GM18508 (cell line): ENCODE measurements around the gene TMEM200B.
"Not testable (repeated sequence)": the region's sequence is repeated elsewhere in the genome, so short reads cannot be mapped to it uniquely, and the experiment has no call there.

Source experiments
- ATAC-seq: cut with Tn5 transposase; IDR thresholded peaks from one replicate; pipeline ENCODE4 v1.9.1; 2021; ENCODE audit warnings: moderate number of reproducible peaks; ENCODE audit not compliant: insufficient read depth, unreplicated experiment

TMEM200B gene

DNA sequence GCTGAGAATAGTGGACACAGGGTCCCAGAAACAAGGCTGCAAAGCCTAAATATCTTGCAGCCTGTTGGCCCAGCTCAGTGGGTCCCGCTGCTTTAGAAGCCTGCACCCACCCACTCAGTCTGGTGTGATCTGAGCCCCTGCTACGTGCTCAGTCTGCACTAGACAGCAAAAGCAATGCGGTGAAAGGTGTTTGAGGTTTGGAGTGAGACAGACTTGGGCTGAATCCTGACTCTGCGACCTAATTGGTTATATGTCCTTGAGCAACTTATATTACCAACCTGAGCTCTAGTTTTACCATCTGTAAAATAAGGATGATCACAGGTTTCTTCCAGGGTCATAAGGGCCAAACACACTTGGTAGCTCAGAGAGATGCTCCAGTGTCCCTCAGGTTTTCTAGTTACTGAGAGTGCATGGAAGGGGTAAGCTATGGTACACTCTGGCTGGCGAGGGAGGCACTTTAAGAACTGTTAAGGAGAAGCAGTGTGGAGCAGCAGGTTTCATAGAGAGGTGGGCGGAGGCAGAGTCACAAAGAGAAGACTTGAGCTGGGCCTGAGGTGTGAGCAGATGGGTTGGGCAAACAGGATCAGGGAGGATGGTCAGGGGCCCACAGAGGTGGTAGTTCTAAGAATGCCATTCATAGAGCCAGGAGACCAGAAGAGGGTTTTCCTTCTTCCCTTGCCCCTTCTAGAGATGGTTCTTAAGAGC, 10.1 kb downstream of the TMEM200B start:
- ATAC-seq: no peak

- no peak for ATAC-seq
Measured at GRCh38 chr1:29112705-29113412, 10.8 kb downstream of the TMEM200B start.

DNA sequence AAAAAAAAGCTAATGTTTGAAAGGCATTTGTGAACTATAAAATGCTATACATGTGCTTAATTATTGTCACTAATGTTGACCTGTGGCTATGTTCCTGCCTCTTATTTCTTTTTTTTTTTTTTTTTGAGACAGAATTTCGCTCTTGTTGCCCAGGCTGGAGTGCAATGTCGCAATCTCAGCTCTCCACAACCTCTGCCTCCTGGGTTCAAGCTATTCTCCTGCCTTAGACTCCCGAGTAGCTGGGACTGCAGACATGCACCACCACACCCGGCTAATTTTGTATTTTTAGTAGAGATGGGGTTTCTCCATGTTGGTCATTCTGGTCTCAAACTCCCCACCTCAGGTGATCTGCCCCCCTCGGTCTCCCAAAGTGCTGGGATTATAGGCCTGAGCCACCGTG, 15.7 kb downstream of the TMEM200B start:
- not testable (repeated sequence) for ATAC-seq

DNA sequence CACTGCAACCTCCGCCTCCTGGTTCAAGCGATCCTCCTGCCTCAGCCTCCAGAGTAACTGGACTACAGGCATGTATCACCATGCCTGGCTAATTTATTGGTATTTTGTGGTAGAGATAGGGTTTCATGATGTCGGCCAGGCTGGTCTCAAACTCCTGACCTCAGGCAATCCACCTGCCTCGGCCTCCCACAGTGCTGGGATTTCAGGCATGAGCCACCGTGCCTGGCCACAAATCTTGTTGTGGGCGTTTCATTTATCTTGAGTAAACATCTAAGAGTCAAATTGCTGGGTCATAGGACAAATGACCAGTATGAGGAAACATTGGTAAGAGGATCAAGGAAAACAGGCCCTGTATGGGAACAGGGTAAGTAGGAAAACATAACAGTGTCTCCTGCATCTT, 17.9 kb downstream of the TMEM200B start:
- ATAC-seq: no peak

- no peak for ATAC-seq
Measured at GRCh38 chr1:29100487-29100886, 23.2 kb downstream of the TMEM200B start.

DNA sequence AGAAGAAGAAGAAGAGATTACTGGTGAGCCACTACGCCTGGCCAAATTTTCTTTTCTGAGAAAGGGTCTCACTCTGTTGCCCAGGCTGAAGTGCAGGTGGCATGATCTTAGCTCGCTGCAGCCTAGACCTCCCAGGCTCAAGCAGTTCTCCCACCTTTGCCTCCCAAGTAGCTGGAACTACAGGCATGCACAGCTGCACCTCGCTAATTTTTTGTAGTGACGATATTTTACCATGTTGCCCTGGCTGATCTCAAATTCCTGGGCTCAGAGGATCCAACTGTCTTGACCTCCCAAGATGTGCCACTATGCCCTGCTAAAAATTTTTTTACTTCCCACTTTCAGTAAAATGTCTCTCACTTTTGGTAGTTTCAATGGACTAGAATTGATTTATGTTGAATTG, 24.4 kb downstream of the TMEM200B start:
- no peak for ATAC-seq

- no peak for ATAC-seq
Measured at GRCh38 chr1:29096231-29096886, 27.3 kb downstream of the TMEM200B start.

DNA sequence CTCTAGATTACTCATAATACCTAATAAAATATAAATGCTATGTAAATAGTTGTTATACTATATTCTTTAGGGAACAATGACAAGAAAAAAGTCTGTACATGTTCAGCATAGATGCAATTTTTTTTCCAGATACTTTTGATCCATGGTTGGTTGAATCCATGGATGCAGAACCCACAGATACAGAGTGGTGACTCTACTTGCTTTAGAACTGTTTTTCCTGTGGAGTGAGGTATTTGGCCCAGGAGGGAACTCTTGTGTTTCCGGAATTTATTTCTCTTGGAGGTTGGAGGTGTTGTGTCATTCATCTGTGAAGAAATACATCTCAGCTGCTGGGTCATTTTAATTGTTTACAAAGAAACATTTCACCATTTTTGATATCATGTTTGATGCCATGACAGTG, 28.7 kb downstream of the TMEM200B start:
- ATAC-seq: no peak

DNA sequence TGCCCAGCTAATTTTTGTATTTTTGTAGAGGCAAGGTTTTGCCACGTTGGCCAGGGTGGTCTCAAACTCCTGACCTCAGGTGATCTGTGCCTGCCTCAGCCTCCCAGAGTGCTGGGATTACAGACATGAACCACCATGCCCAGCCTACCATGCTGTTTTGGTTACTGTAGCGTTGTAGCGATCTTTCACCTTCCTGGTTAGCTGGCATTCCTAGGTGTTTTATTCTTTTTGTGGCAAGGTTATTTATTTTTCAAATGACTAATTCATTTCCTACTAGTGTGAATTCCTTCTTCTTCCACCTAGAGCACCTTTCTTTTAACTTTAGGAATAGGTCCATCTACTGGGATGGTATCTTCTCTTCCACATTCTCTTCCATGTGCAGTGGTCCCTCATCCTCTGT, 29.3 kb downstream of the TMEM200B start:
- ATAC-seq: no peak

GRCh38 chr1:29092704-29093103, 31.0 kb downstream of the TMEM200B start:
- ATAC-seq: not testable (repeated sequence)

DNA sequence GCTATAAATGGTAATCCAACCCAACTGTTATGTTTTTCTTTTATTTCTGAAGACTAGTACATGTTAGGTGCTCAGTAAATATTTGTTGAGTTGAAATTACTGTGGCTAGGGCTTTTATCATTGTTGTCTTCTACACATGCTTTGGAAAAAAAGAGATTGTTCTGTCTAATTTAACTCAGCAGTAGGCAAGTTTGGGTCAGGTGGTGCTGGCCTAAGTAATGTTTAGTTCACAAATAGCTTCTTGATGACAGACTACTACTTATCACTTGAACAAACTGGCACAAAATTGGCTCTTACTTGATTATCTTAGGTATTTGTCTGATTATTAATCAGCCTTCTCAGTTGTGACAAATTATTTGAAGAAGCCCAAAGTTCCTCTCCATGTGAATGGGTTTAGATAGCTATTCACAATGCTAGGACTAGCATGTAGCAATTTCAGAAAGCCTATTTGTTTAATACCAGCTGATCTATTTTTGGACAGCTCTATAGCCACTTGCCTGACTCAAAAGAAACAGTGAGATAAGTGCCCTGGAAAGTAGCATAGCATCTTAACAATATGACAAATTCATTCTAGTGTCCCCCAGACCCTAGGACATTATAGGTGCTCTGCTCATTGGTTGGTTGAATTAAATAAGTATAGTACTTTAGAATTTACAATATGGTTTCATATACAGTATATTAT, 32.6 kb downstream of the TMEM200B start:
- ATAC-seq: no peak

GRCh38 chr1:29084196-29084521, 39.5 kb downstream of the TMEM200B start:
- ATAC-seq: no peak

GRCh38 chr1:29083317-29084195, 40.1 kb downstream of the TMEM200B start:
- ATAC-seq: no peak

- ATAC-seq: no peak
Measured at GRCh38 chr1:29082519-29082918, 41.2 kb downstream of the TMEM200B start.

DNA sequence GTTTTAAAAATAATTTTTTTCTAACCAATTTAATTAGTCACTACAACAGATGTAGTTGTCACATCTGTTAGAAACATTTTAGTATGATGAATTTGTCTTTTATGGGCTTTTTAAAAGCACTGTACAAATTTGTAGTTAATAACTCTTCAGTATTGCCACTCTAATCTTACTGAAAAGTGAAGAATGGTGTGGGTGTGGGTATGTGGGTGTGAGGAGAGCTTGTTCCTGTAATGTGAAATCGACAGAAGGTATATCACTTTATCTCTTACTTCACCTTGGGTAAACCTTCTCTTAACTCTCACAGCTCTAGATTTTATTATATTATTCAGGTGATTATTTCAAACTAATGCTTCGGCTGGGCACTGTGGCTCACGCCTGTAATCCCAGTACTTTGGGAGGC, 42.5 kb downstream of the TMEM200B start:
- no peak for ATAC-seq

DNA sequence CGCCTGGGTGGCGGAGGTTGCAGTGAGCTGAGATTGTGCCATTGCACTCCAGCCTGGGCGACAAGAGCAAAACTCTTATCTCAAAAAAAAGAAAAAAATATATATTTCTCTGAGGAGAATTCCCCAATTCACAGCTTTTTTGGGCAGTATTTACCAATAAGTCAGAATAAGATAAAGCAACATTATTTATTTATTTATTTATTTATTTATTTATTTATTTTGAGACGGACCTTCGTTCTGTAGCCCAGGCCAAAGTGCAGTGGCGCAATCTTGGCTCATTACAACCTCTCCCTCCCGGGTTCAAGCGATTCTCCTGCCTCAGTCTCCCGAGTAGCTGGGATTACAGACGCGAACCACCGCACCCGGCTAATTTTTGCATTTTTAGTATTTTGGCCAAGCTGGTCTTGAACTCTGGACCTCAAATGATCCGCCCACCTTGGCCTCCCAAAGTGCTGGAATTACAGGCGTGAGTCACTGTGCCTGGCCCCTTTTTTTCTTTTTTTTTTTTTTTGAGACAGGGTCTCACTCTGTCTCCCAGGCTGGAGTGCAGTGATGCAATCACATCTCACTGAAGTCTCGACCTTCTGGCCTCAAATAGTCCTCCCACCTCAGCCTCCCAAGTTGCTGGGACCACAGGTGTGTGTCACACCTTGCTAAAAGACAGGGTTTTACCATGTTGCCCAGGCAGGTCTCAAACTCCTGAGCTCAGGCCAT, 43.6 kb downstream of the TMEM200B start:
- not testable (repeated sequence) for ATAC-seq

DNA sequence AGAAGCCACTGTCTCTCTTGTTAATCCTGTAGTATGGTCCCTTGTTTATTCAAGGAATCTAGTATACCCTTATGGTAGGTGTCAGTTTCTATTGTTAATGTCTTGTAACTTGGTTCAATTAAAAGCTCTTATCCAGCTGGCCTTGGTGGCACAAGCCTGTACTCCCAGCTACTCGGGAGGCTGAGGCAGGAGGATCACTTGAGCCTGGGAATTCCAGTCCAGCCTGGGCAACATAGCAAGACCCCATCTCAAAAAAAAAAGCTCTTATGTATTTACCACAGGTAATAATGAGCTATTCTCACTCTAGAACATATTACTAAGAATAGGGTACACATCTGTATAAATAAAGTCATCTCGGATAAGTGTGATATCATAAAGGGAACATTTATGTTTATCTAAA, 46.5 kb downstream of the TMEM200B start:
- ATAC-seq: no peak
